GDM1 (cell line): ENCODE results near the gene PATL2.
"Not testable (repeated sequence)": the region's sequence is repeated elsewhere in the genome, so short reads cannot be mapped to it uniquely, and the experiment has no call there.

ENCODE experiments used
- DNase-seq: peaks from one replicate; lab custom pipeline; 2025; lab: John Stamatoyannopoulos, UW

The PATL2 gene

GRCh38 chr15:44647036-44647435 lies 64.1 kb downstream of the PATL2 start:
- DNase-seq = no peak

- no peak for DNase-seq
These were observed 64.7 kb downstream of the PATL2 start for GRCh38 chr15:44646460-44646859.

GRCh38 chr15:44641651-44642050 lies 69.5 kb downstream of the PATL2 start:
- no peak for DNase-seq

GRCh38 chr15:44636976-44637375 lies 74.1 kb downstream of the PATL2 start:
- no peak for DNase-seq

GRCh38 chr15:44633603-44634002 lies 77.5 kb downstream of the PATL2 start:
- DNase-seq = no peak

DNA sequence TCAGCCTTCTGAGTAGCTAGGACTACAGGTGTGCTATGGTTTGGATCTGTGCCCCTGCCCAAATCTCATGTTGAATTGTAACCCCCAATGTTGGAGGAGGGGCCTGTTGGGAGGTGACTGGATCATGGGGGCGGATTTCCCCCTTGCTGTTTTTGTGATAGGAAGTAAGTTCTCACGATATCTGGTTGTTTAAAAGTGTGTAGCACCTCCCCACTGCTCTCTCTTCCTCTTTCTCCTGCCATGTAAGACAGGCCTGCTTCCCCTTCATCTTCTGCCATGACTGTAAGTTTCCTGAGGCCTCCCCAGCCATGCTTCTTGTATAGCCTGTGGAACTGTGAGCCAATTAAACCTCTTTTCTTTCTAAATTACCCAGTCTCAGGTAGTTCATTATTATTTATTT lies 85.8 kb downstream of the PATL2 start:
- not testable (repeated sequence) for DNase-seq

- no peak for DNase-seq
These were observed 87.9 kb downstream of the PATL2 start for GRCh38 chr15:44623178-44623577.

DNA sequence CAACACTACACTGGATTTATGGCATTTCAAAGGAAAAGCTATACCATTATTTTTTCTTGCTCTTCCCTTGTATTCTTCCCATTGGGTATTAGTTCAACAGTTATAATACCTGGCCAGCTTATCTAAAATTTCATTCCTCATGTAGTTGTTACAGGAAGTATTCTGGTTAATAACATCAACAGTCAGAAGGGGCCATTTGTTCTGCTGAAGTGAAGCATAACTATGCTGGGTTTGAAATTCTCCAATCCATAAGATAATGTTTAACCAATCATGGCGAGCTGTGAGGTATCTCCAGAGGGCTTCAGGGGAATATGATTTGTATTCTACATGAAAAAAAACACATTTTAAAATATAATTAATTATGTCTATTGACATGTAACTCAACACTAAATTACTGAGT lies 91.0 kb downstream of the PATL2 start:
- DNase-seq = no peak

DNA sequence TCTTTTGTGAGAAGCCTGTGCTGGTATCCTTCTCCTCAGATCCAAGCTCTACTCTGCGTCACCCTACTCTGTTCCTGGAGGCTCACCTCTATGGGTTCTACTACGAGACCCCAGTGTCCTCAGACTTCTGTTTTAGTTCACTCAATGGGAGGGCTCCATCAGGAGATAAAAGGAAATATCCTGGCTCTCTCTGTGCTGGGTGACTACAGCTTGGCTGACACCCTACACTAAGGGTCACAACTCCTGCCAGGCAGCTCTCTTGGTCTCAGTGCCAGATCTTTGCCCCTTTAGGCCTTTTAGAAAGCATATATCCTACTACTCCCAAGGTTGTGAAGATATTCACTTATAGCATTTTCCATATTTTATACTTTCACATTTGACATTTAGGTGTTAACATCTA lies 94.1 kb downstream of the PATL2 start:
- no peak for DNase-seq
